GM12878 (cell line): ENCODE data around the gene OLFM1. TPM values are rescaled to one million over a fixed set of nuclear protein-coding genes. Genes with fewer than 3 reads are reported as not detected.

Experiments
- ATAC-seq: fragments of 200-7000 bp; cut with Tn5 transposase; 3 replicates; pipeline ENCODE4 v1.9.1; 2020; ENCODE audit warnings: mild to moderate bottlenecking, moderate library complexity
- BruUV-seq: library from RNA; stranded (reverse); fragments of 400-500 nt; replicated peaks from 2 replicates; lab custom pipeline; 2021; lab: Mats Ljungman, UMichigan
- CTCF ChIA-PET: fragments of 300-600 bp; sonication (Branson Sonifier 250); formaldehyde crosslinking; extraction: SDS; loops from one replicate; lab custom pipeline; 2021; ENCODE audit warnings: inconsistent platforms; lab: Yijun Ruan, JAX
- POLR2A ChIA-PET: fragments of 350-600 bp; formaldehyde crosslinking; extraction: SDS; loops from one replicate; lab custom pipeline; 2021; ENCODE audit warnings: inconsistent platforms; lab: Charles Lee
- RAD21 ChIA-PET: fragments of 300-600 bp; sonication (Branson Sonifier 250); formaldehyde crosslinking; loops from one replicate; lab custom pipeline; 2023; ENCODE audit warnings: antibody characterized with exemption; ENCODE audit not compliant: unreplicated experiment; lab: Charles Lee
- SMC1A ChIA-PET: fragments of 300-600 bp; sonication (Branson Sonifier 250); formaldehyde crosslinking; loops from one replicate; lab custom pipeline; 2023; ENCODE audit not compliant: unreplicated experiment, uncharacterized antibody; lab: Charles Lee
- DNase-seq: peaks from one replicate; pipeline ENCODE4 v3.0.0-alpha.2; 2011; ENCODE audit warnings: low read depth, low spot score
- FAIRE-seq: peaks from 3 replicates; lab custom pipeline; 2011; peaks lifted over from hg19 to GRCh38; lab: Jason Lieb, UNC
- H2AFZ ChIP-seq: 2 replicates; pipeline ENCODE4 v1.6.0; 2011; ENCODE audit warnings: low read depth, low read length, control low read depth; ENCODE audit not compliant: control insufficient read depth
- H3K27ac ChIP-seq: 2 replicates; pipeline ENCODE4 v1.5.1; 2011; ENCODE audit warnings: control low read depth; ENCODE audit not compliant: control insufficient read depth, insufficient read depth
- H3K27me3 ChIP-seq, 2 experiments: replicated peaks in 1 of 2; 2 replicates each; pipeline versions ENCODE4 v1.6.0 to v1.6.1; 2011; ENCODE audit warnings: low read length in 1 of 2; ENCODE audit not compliant: control insufficient read depth in 2 of 2, insufficient read depth in 2 of 2
- H3K36me3 ChIP-seq, 2 experiments: 2 replicates each; pipeline ENCODE4 v1.5.1; 2011; ENCODE audit warnings: low read length in 1 of 2; ENCODE audit not compliant: control insufficient read depth in 2 of 2, insufficient read depth in 2 of 2
- H3K4me1 ChIP-seq: 2 replicates; pipeline ENCODE4 v1.6.1; 2011; ENCODE audit warnings: mild to moderate bottlenecking, low read length, moderate library complexity, mixed read lengths; ENCODE audit not compliant: control insufficient read depth, insufficient read depth
- H3K4me2 ChIP-seq: 2 replicates; pipeline ENCODE4 v1.6.0; 2011; ENCODE audit warnings: control low read depth; ENCODE audit not compliant: control insufficient read depth, insufficient read depth
- H3K4me3 ChIP-seq: fragments of 200-600 bp; sonication (generic); 2 replicates; pipeline ENCODE4 v1.5.1; 2016
- H3K79me2 ChIP-seq: 2 replicates; pipeline ENCODE4 v1.6.0; 2011; ENCODE audit warnings: low read length; ENCODE audit not compliant: control insufficient read depth, insufficient read depth
- H3K9ac ChIP-seq: 2 replicates; pipeline ENCODE4 v1.8.0; 2011; ENCODE audit warnings: low read length, control low read depth, mixed read lengths; ENCODE audit not compliant: control insufficient read depth, insufficient read depth
- H3K9me3 ChIP-seq: replicated peaks from 3 replicates; pipeline ENCODE4 v1.5.1; 2011; ENCODE audit warnings: mild to moderate bottlenecking, low read length; ENCODE audit not compliant: control insufficient read depth, insufficient read depth
- H4K20me1 ChIP-seq: 2 replicates; pipeline ENCODE4 v1.6.0; 2011; ENCODE audit not compliant: control insufficient read depth, insufficient read depth
- ELK1 ChIP-seq: IDR thresholded peaks from 2 replicates; pipeline ENCODE4 v1.6.1; 2012; ENCODE audit warnings: low read depth, low read length, improper control_type of control experiment
- HCFC1 ChIP-seq: fragments of 150-350 bp; IDR thresholded peaks from 2 replicates; pipeline ENCODE4 v1.6.1; 2014; ENCODE audit warnings: low read length
- IKZF2 ChIP-seq, 2 experiments: fragments of 450-650 bp; IDR thresholded peaks; 2 replicates each; pipeline ENCODE4 v1.6.1; 2017; ENCODE audit warnings: mild to moderate bottlenecking in 2 of 2, moderate library complexity in 2 of 2
- JUNB ChIP-seq: IDR thresholded peaks from 2 replicates; pipeline ENCODE4 v1.6.1; 2016; ENCODE audit warnings: antibody characterized with exemption, mild to moderate bottlenecking
- JUND ChIP-seq: IDR thresholded peaks from 2 replicates; pipeline ENCODE4 v1.6.1; 2012; ENCODE audit warnings: low read depth, mild to moderate bottlenecking, low read length, improper control_type of control experiment, moderate library complexity
- MTA2 ChIP-seq: fragments of 450-650 bp; IDR thresholded peaks from 2 replicates; pipeline ENCODE4 v1.6.1; 2016; ENCODE audit warnings: low read depth, mild to moderate bottlenecking, moderate library complexity
- PAX5 ChIP-seq: IDR thresholded peaks from 2 replicates; pipeline ENCODE4 v1.6.1; 2011; ENCODE audit warnings: low read depth, low read length, borderline replicate concordance
- SMC3 ChIP-seq: IDR thresholded peaks from 2 replicates; pipeline ENCODE4 v1.6.1; 2011; ENCODE audit warnings: low read length, improper control_type of control experiment, borderline replicate concordance
- SREBF1 ChIP-seq: IDR thresholded peaks from 2 replicates; pipeline ENCODE4 v1.6.1; 2012; ENCODE audit warnings: mild to moderate bottlenecking, low read length
- SREBF2 ChIP-seq: IDR thresholded peaks from 2 replicates; pipeline ENCODE4 v1.6.1; 2012; ENCODE audit warnings: mild to moderate bottlenecking, low read length
- TARDBP ChIP-seq: IDR thresholded peaks from 2 replicates; pipeline ENCODE4 v1.6.1; 2016; ENCODE audit warnings: borderline replicate concordance
- TCF3 ChIP-seq: IDR thresholded peaks from 2 replicates; pipeline ENCODE4 v1.6.1; 2012; ENCODE audit warnings: low read depth, mild to moderate bottlenecking, low read length, borderline replicate concordance; ENCODE audit not compliant: insufficient read depth
- USF1 ChIP-seq: IDR thresholded peaks from 2 replicates; pipeline ENCODE4 v1.6.1; 2011; ENCODE audit warnings: borderline replicate concordance, low read depth, mild to moderate bottlenecking, moderate library complexity, mixed read lengths, low read length; ENCODE audit not compliant: insufficient read depth; ENCODE audit errors: extremely low read length
- USF2 ChIP-seq: IDR thresholded peaks from 2 replicates; pipeline ENCODE4 v1.6.1; 2011; ENCODE audit warnings: low read depth, low read length, improper control_type of control experiment, borderline replicate concordance
- ZBTB11 ChIP-seq: fragments of 450-650 bp; formaldehyde crosslinking; IDR thresholded peaks from 2 replicates; pipeline ENCODE4 v1.5.0; 2022; ENCODE audit warnings: mild to moderate bottlenecking, missing genetic modification characterization
- ZBTB33 ChIP-seq: fragments of 450-650 bp; IDR thresholded peaks from 2 replicates; pipeline ENCODE4 v1.6.1; 2017; ENCODE audit warnings: mild to moderate bottlenecking
- WGBS: methylation state at CpG from one replicate; pipeline ENCODE4 v1.1.6; 2016; ENCODE audit warnings: low lambda C conversion rate; ENCODE audit not compliant: insufficient replicate concordance, insufficient coverage; ENCODE audit errors: missing lambda C conversion rate; 5-methylcytosine and 5-hydroxymethylcytosine counted together
- in situ Hi-C: fragments of 300-500 bp; cut with MboI; formaldehyde crosslinking; loops from 9 replicates; pipeline ENCODE4 v1.14.3; 2018; ENCODE audit warnings: mixed read lengths
- intact Hi-C: fragments of 100-400 bp; cut with micrococcal nuclease; formaldehyde crosslinking; loops from one replicate; pipeline ENCODE4 v1.14.2; 2022; ENCODE audit not compliant: unreplicated experiment
- polyA plus RNA-seq, 11 experiments: library from polyadenylated mRNA; depleted of rRNA in 4 of 11; unstranded in 6 of 11; stranded (reverse) in 5 of 11; fragments of >200 nt; fragmentation: Nextera tagmentation in 4 of 11; fragmentation: Illumina TruSeq in 1 of 11; extraction: Ambion mirVana in 4 of 11; extraction: Trizol in 1 of 11; gene quantifications; 1 replicate in 1 of 11; 2 replicates in 10 of 11; pipeline versions ENCODE4 v1.2.1 to v1.2.3, GENCODE V29; 2011 to 2016; ENCODE audit warnings: inconsistent platforms in 2 of 11, missing spikeins in 2 of 11, low read depth in 1 of 11
- total RNA-seq, 4 experiments: library from RNA; depleted of rRNA in 3 of 4; stranded (reverse); fragments of >200 nt in 3 of 4; fragmentation: Illumina TruSeq in 1 of 4; extraction: Trizol in 1 of 4; gene quantifications; 2 replicates each; pipeline versions ENCODE4 v1.2.1 to v1.2.3, GENCODE V29; 2013 to 2021

The OLFM1 gene
- total and polyA plus RNA-seq, 10 of the 15 experiments (the other 5 are each of a cell fraction or from before 2014, with no cell fraction given): not detected

GRCh38 chr9:135155396-135155795, 67.9 kb downstream of the OLFM1 start:
- DNase-seq (no peak), ATAC-seq (no peak), FAIRE-seq (no peak)
- intact Hi-C loops: no loop called here
- no peak overlapping the region for H2AFZ ChIP-seq
- in situ Hi-C loops: no loop called here
- no peaks in the 10 kb centered on the region for H3K4me1 ChIP-seq
- H4K20me1 ChIP-seq: no peaks in the 10 kb centered on the region; the same call in none of the 2 replicates
- ChIA-PET POLR2A (no interaction called here), RAD21 (no interaction called here), CTCF (no interaction called here), SMC1A (no interaction called here)
- TF ChIP-seq USF2: no peak
- no peak for TF ChIP-seq ZBTB11 (CRISPR knock-in tag)
- no peak for TF ChIP-seq USF1
- no peak for TF ChIP-seq TARDBP
- TF ChIP-seq JUND: no peak
- no peak for TF ChIP-seq JUNB
- TF ChIP-seq ELK1: no peak
- TF ChIP-seq PAX5: no peak
- no peak for TF ChIP-seq MTA2
- no peak for TF ChIP-seq SMC3
- TF ChIP-seq HCFC1: no peak
- TF ChIP-seq IKZF2 (IDR thresholded peaks at IDR 0.05): no peak
- TF ChIP-seq SREBF1: no peak
- TF ChIP-seq SREBF2: no peak
- TF ChIP-seq ZBTB33: no peak
- no peak for TF ChIP-seq TCF3
- H3K9ac ChIP-seq: no peak overlapping the region
- no TSS peak for BruUV-seq
- H3K27me3 ChIP-seq: no peaks in the 10 kb centered on the region; a peak in 1 of 4 replicates
- H3K4me3 ChIP-seq: no peak overlapping the region
- 20% methylated on average over 6 of the region's 6 CpGs for WGBS
- no peak overlapping the region for H3K27ac ChIP-seq
- H3K4me2 ChIP-seq: no peak overlapping the region
- H3K36me3 ChIP-seq: no peaks in the 10 kb centered on the region
- no peaks in the 10 kb centered on the region for H3K9me3 ChIP-seq
- H3K79me2 ChIP-seq: no peaks in the 10 kb centered on the region
